ENCODE measurements around the gene NKAPL.

Gene NKAPL

DNA sequence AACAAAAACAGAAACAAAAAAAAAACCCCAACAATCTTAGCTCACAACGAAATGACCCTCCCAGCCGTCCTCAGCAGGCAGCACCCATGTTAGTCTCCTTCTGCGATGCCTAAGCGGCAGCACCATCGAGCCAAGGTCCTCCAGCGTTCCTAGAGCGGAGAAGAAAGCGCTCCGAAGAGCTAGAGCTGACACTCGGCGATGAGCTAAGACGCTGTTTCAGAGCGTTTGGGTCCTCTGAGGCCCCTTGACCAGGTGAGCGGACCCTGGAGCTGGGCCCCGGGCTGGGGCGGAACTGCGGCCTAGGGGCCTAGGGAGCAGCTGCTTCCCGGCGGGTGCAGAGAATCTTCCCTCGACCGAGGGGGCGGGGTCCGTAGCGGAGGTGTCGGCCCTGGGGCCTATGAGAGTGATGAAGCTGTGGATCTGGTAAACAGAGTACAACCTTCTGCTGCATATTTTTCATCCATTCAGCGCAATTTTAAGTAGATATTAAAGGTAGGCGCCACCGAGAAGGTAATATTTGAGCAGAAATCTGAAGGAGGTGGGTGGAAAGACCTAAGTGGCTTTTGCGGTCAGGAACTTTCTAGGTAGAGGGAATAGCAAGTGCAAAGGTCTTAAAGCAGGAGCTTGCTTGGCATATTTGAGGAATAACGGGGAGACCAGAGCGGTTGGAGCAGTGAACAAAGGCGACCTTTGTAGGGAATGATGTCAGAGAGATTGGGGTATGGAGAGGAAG is 8.0 kb downstream of the NKAPL start, which contains the start of gene ZSCAN26:
TSS of gene ZSCAN26 (plus strand) at position 182 of the 733 bp plus-strand sequence. CDS start 4,777 bp downstream, outside the sequence.
- TF ChIP-seq POLR2AphosphoS5 (IDR thresholded peaks at IDR 0.05; ENCODE audit: low read depth, low read length) (peak; percentile 74), TAF1 (IDR thresholded peaks at IDR 0.05; ENCODE audit: borderline replicate concordance, insufficient read depth, low read length) (peak; percentile 46; the same call in 1 of the 2 replicates), FOXP2 (optimal IDR thresholded peaks at IDR 0.05; ENCODE audit: borderline replicate concordance, extremely low read depth, extremely low read length, insufficient read depth) (peak; percentile 8), SIN3A (IDR thresholded peaks at IDR 0.05; ENCODE audit: borderline replicate concordance, insufficient read depth, low read length) (0 out of 2 replicates have a peak, but pooled peaks have one; percentile 87)
- TF ChIP-seq, protein P1, sequence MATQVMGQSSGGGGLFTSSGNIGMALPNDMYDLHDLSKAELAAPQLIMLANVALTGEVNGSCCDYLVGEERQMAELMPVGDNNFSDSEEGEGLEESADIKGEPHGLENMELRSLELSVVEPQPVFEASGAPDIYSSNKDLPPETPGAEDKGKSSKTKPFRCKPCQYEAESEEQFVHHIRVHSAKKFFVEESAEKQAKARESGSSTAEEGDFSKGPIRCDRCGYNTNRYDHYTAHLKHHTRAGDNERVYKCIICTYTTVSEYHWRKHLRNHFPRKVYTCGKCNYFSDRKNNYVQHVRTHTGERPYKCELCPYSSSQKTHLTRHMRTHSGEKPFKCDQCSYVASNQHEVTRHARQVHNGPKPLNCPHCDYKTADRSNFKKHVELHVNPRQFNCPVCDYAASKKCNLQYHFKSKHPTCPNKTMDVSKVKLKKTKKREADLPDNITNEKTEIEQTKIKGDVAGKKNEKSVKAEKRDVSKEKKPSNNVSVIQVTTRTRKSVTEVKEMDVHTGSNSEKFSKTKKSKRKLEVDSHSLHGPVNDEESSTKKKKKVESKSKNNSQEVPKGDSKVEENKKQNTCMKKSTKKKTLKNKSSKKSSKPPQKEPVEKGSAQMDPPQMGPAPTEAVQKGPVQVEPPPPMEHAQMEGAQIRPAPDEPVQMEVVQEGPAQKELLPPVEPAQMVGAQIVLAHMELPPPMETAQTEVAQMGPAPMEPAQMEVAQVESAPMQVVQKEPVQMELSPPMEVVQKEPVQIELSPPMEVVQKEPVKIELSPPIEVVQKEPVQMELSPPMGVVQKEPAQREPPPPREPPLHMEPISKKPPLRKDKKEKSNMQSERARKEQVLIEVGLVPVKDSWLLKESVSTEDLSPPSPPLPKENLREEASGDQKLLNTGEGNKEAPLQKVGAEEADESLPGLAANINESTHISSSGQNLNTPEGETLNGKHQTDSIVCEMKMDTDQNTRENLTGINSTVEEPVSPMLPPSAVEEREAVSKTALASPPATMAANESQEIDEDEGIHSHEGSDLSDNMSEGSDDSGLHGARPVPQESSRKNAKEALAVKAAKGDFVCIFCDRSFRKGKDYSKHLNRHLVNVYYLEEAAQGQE (IDR thresholded peaks at IDR 0.05; ENCODE audit: insufficient read depth in 1 of 2, low read depth in 2 of 2, low read length in 2 of 2): 0 out of 4 replicates have a peak, but pooled peaks of 1 of the 2 experiments have one; percentile 24

DNA sequence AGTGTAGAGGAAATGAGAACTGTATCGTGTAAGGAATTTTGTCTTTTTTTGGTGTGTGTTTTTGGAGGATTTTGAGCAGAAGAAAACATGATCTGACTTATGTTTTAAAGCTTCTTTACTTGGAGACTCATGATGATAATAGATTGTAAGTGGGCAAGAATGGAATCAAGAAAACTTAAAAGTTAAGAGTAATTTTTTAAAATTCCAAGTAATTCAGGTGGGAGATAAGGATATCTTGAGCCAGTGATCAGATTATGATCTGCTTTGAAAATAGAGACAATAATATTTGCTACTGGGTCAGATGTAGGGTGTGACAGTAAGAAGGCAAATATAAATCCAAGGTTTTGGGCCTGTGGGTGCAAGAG is 8.6 kb downstream of the NKAPL start:
- TF ChIP-seq SIN3A (IDR thresholded peaks at IDR 0.05; ENCODE audit: borderline replicate concordance, insufficient read depth, low read length): no peak
- no peak for TF ChIP-seq POLR2AphosphoS5 (IDR thresholded peaks at IDR 0.05; ENCODE audit: low read depth, low read length)
- TF ChIP-seq, protein P1 (IDR thresholded peaks at IDR 0.05; ENCODE audit: insufficient read depth in 1 of 2, low read depth in 2 of 2, low read length in 2 of 2): no peak
- TF ChIP-seq TAF1 (IDR thresholded peaks at IDR 0.05; ENCODE audit: borderline replicate concordance, insufficient read depth, low read length): no peak
- TF ChIP-seq FOXP2 (optimal IDR thresholded peaks at IDR 0.05; ENCODE audit: borderline replicate concordance, extremely low read depth, extremely low read length, insufficient read depth): no peak

DNA sequence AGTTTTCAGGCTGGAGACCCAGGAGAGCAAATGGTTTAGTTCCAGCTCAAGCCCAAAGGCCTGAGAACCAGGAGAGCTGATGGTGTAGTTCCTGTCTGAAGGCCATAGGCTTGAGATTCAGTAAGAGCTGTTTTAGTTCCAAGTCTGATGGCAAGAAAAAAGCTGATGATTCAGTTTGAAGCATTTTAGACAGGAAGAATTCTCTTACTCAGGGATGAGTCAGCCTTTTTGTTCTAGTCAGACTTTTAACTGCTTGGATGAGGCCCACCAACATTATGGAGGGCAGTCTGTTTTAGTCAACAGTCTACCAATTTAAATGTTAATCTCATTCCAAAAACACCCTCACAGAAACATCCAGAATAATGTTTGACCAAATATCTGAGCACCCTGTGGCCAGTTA is 10.4 kb downstream of the NKAPL start:
- TF ChIP-seq POLR2AphosphoS5 (IDR thresholded peaks at IDR 0.05; ENCODE audit: low read depth, low read length): no peak
- 0 out of 2 replicates have a peak, but pooled peaks have one; percentile 22 for TF ChIP-seq TAF1 (IDR thresholded peaks at IDR 0.05; ENCODE audit: borderline replicate concordance, insufficient read depth, low read length)
- TF ChIP-seq SIN3A (IDR thresholded peaks at IDR 0.05; ENCODE audit: borderline replicate concordance, insufficient read depth, low read length): no peak

DNA sequence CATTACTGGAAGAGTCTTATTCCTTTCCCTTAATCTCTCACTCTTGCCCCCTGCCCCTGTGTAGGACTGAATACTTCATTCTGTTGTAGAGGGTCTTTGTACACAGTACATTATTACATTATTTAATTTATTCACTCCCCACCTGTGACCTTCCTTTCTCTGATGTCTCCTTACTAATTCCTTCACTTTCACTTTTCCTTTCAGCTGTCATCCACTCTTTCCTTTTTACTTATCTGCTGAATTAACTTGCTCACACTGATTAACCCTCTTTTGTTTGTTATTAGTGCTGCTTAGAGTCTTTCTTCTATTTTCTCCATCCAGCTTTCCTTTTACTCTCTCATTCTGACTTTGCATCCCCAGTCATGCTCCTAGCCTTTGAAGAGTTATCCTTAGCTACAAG is 15.8 kb downstream of the NKAPL start:
- TF ChIP-seq, protein P1 (IDR thresholded peaks at IDR 0.05; ENCODE audit: insufficient read depth in 1 of 2, low read depth in 2 of 2, low read length in 2 of 2): no peak
- TF ChIP-seq SIN3A (IDR thresholded peaks at IDR 0.05; ENCODE audit: borderline replicate concordance, insufficient read depth, low read length) (no peak), FOXP2 (optimal IDR thresholded peaks at IDR 0.05; ENCODE audit: borderline replicate concordance, extremely low read depth, extremely low read length, insufficient read depth) (no peak), POLR2AphosphoS5 (IDR thresholded peaks at IDR 0.05; ENCODE audit: low read depth, low read length) (no peak), TAF1 (IDR thresholded peaks at IDR 0.05; ENCODE audit: borderline replicate concordance, insufficient read depth, low read length) (no peak)

DNA sequence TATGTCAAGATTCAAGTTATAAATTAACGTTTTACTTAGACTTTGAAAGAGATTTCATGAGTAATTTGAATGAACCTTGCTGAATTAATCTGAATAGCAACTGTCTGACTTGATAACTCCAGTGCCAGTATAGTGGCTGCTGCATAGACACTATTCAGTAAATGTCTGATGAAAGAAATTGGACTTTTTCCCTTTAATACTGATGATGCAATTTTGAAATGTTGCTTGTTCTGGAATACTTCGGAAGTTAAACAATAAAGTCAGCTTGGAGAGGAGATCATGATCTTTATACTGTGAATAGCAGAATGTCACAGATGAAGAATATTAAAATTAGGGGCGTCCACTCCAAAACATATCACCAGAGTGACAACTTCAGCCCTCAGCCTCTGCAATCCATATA is 18.6 kb downstream of the NKAPL start:
- TF ChIP-seq FOXP2 (optimal IDR thresholded peaks at IDR 0.05; ENCODE audit: borderline replicate concordance, extremely low read depth, extremely low read length, insufficient read depth) (no peak), POLR2AphosphoS5 (IDR thresholded peaks at IDR 0.05; ENCODE audit: low read depth, low read length) (no peak), SIN3A (IDR thresholded peaks at IDR 0.05; ENCODE audit: borderline replicate concordance, insufficient read depth, low read length) (no peak), TAF1 (IDR thresholded peaks at IDR 0.05; ENCODE audit: borderline replicate concordance, insufficient read depth, low read length) (no peak)
- TF ChIP-seq, protein P1 (IDR thresholded peaks at IDR 0.05; ENCODE audit: insufficient read depth in 1 of 2, low read depth in 2 of 2, low read length in 2 of 2): no peak

Measured in PFSK-1 (cell line).